Raji (cell line): ENCODE measurements around the gene BRINP2.

Experiments
- POLR2A ChIP-seq: IDR thresholded peaks from 2 replicates; pipeline ENCODE4 v1.6.1; 2011; ENCODE audit warnings: low read depth, low read length, control low read depth; ENCODE audit not compliant: insufficient read depth

The BRINP2 gene

DNA sequence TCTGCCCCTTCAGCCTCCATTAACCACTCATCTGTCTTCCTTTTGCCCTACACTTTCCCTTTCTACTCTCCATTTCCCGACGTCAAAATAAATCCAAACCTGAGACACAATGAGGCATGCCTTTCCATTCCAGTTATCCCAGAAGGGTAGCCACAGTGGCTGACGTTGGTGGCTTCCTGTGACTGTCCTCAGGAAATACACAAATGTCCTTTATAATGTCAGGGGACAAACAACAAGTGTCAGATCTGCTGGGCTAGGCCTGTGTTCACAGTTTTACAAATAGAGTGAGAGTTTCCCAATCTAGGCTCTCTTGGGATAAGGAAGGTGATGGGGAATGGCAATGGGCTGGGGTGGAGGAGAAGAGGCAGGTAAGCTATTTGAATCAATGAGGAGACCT is 135.3 kb downstream of the BRINP2 start:
- no peak for TF ChIP-seq POLR2A

DNA sequence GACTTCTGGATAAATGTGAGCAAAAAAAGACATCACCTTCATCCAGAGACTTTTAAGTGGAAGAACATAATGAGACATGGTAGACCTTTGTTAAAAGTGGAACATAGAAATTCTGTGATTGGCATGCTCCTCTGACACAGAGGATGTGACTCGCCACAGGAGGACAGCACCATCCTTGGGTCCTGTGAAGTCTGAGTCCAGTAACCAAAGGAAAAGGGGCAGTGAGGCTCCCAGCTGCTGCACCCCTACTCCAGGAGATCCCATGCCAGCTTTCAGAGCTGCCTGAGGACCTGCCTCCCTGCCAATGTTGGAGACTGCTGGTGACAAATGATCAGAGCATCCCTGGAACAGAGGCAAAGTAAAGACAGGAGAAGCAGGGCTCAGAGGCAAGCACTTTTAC is 136.2 kb downstream of the BRINP2 start:
- no peak for TF ChIP-seq POLR2A

DNA sequence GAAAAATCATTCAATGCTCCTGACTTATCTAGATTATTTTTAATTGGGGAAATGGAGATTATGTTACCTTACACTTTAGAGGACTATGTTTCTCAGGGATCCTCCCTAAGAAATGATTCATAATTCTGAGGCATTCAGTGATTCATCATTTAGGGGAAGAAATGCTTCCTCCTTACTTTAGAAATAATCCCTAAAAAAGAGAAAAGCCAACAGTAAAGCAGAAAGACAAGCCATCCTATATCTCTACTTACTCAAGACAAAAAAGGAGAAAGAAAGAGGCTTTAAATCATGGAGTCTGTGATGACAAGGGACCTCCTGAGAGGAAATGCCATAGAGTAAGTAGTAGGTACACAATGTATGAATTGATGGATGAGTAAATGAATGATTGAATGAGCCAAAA is 137.0 kb downstream of the BRINP2 start:
- TF ChIP-seq POLR2A: no peak

DNA sequence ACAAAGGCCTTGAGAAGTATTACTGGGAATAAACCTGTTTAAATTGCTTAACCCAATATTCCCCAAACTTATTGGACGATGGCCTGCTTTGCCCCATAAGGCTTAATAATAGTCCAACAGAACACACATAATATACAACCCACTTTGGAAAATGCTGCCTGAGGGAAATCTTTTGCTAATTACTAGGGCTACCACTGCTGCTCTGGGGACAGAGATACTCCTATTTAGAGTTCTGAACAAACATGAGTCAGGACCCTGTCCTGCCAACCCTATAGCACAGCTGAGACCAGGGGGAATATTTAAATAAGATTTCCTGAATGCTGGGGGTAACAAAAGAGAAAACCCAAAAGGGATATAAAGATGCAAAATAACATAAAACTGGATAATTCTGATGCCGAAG is 139.1 kb downstream of the BRINP2 start:
- no peak for TF ChIP-seq POLR2A

DNA sequence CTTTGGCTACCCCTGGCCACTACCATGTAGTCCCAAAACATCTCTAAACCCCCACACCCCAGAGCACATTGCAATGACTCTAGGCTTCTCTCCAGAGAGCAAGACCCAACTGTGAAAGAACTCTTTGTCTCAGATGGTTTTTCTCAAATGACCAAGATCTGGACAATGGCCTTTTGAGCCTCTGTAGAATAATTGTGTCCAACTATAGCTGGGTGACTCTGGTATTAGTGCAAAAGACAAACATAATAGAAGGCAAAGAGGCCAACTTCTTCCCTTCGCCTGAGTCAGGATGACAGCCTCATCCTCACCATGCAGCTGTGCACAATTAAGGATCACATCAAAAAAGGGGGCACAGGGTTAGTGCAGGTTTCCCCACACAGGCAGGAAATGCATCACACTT is 139.6 kb downstream of the BRINP2 start:
- TF ChIP-seq POLR2A: no peak

DNA sequence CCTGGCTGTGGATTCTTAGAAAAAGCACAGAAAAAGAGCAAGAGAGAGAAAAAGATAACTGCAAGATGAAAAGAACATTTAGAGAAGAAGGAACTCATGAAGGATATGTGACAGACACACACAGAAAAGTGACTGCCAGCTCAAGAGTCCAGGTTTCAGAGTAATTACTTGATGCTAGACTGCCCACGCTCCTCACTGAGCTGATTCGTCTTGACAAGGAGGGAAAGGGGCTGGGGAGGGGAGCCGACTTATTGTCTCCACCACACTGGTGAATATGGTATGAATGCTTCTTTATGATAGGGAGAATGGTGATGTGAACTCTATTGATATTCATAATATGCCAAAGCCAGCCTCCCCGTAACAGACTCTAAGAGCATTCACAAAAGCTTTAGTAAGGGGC is 140.4 kb downstream of the BRINP2 start:
- TF ChIP-seq POLR2A: no peak

DNA sequence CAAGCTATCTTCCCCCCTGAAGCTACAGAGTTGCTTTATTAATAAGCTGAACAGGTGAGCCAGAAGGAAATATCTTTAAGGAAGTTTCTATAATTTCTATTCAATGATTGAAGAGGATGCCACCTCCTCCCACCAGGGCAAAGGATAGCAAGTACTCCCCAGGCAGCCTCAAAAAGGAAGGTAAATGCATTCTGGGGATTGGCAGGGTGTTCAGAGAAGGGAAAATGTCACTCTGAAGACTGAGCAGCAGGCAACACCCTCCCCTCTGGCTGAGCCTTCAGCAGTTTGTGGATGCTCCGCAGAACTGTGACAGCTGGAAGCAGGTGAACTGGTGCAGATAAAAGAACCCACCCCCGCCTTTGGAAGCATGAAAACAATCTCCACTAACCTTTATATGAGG is 140.8 kb downstream of the BRINP2 start:
- no peak for TF ChIP-seq POLR2A

DNA sequence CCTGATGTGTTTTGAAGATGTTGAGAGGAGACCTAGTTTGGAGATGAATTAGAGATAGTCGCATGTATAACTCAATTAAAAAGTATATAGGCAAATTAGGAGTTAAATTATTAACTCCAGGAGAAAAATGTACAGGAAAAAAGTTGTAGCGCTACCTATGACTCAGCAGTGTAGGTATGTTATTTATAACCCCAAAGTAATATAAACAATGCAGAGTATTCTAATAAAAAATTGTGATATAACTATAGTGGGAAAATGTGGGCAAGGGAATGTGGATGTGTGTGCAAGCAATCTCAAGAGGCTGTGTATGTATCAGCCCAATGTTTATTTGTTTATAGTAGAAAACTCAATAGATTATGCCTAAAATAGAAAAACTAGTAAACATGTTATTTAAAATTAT is 144.5 kb downstream of the BRINP2 start:
- no peak for TF ChIP-seq POLR2A

DNA sequence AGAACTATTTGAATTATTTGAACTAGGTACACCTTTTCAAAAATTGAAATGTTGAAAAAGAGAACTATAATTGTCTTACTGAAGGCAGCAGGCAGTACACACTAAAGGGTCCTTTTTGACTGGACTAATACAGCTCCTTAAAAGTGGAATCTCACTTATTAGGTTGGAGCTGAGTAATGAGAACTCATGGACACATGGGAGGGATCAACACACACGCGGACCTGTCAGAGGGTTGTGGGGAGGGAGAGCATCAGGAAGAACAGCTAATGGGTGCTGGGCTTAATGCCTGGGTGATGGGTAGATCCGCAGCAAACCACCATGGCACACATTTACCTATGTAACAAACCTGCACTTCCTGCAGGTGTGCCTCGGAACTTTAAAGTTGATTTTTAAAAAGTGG is 145.0 kb downstream of the BRINP2 start:
- TF ChIP-seq POLR2A: no peak

DNA sequence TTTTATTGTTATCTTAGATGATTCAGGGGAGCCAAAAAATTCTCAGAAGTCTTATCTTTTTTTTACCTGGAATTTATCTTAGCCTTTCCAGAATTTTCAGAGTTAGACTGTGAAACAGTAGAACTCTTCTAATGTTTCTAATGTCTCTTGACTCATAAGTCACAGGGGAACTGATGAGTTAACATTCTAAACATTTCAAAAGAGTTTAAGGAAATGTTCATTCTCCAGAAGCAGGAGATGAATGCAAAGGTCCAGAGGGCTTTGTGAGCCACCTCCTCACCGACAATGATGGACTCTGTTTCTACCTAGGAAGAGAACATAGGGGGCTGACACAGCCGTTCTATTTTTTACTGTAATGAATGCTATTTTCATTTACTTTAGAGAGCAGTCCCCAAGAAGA is 157.5 kb downstream of the BRINP2 start:
- TF ChIP-seq POLR2A: no peak

DNA sequence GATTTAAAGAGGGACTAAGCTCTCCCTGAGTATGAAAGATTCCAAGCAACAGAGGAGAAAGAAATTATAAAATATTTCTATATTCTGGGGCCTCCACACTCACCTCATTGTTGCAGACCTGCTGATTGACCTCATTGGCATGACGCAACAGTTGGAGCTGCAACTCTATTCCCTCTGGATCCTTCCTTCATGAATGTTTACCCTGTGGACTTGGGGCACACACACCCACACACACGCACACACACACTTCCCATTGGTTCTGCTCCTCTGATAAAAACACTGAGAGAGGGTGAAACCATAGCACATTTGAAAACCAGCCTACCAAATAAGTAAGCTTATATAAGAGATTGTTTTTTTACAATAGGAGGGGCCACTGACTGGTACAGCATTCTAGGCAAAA is 159.1 kb downstream of the BRINP2 start:
- TF ChIP-seq POLR2A: no peak
